Stimulated activated CD4-positive, alpha-beta T cell treated with anti-CD3 and anti-CD28 coated beads, Interleukin-4, amount 100 ng/mL, for 24 hours (primary cell): ENCODE data around the gene ECT2.
"Not testable (repeated sequence)": the region's sequence is repeated elsewhere in the genome, so short reads cannot be mapped to it uniquely, and the experiment has no call there.

Source experiments
- DNase-seq: peaks from one replicate; pipeline ENCODE4 v3.0.0-alpha.2; 2020

ECT2 gene

GRCh38 chr3:172739462-172739861, 11.1 kb upstream of the ECT2 start:
- DNase-seq: no peak

DNA sequence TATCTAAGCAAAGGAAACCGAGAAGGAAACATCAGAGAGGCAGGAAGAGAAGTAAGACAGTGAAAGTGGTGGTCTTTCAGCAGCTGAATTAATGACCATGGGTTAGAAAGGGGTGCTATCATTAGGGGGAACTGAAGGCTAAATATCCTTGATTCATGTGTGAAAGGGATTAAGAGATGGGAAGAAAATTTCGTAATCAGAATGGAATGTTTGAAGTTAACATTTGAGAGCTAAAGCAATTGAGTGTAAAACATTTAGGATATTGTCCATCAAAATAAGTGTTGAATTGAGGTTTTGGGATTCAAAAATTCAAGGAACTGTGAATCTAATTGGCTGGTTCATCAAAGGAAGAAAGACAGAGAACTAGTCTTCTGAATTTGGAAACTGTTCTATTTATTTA, 4.1 kb upstream of the ECT2 start:
- no peak for DNase-seq

- no peak for DNase-seq
Observed at GRCh38 chr3:172749230-172749965, 1.1 kb upstream of the ECT2 start.

- no peak for DNase-seq
Observed at GRCh38 chr3:172750069-172750367, 508 bp upstream of the ECT2 start.

GRCh38 chr3:172751175-172751704, 714 bp downstream of the ECT2 start:
- DNase-seq: no peak

DNA sequence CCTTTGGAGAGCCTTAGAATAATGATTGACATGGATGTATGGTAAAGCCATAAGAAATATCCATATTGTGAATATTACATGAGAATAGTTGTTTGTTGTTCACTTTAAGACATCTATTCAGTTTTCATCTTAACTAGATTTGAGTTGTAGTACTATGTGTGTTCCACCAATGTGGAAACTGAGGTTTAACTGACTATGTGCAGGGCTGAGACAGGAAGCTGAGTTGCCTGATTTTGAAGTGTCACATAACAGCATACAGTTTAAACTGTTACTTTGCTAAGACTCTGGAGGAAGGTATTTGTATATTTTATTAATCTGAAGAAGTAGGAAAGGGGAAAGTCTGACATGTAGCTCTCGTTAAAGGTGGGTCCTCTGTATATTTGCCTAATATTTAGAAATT, 2.1 kb downstream of the ECT2 start:
- DNase-seq: no peak

GRCh38 chr3:172753125-172753524, 2.6 kb downstream of the ECT2 start:
- no peak for DNase-seq

GRCh38 chr3:172760416-172760815, 9.9 kb downstream of the ECT2 start:
- not testable (repeated sequence) for DNase-seq

DNA sequence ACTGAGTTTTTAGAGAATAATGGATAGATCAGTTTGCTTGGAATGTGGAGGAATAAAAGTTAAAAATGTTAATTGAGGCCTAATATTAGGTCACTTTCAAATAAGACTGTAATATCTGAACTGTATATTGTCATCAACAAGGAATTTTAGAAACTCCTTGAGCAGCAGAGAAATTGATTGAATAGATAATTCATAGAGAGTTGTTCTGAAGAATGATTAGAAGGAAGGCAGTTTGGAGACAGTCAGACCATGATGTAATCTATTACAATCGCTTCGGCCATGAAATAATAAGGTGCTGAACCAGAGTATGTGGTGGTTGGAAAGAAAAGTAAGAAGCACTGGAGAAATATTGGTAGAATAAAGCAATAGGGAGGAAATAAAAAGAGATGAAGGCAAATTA, 15.7 kb downstream of the ECT2 start:
- no peak for DNase-seq

GRCh38 chr3:172766718-172767405, 16.3 kb downstream of the ECT2 start:
- no peak for DNase-seq

DNA sequence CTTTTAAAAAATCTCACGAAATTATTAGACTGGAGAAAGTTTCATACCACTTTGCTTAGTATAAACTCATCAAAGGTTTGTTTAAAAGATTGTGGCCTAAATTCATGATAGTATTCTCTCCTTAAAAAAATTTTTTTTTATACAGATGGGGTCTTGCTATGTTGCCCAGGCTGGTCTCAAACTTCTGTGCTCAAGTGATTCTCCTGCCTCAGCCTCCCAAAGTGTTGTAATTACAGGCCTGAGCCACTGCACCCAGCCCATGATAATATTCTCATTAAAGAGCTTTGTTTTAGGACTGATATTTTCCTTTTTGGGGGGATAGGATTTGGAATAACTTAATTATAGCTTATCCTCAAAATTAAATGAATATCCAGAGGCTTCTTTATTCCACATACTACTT, 19.9 kb downstream of the ECT2 start:
- DNase-seq: no peak

GRCh38 chr3:172771672-172772071, 21.1 kb downstream of the ECT2 start:
- DNase-seq: no peak

GRCh38 chr3:172776049-172776717, 25.7 kb downstream of the ECT2 start:
- no peak for DNase-seq

DNA sequence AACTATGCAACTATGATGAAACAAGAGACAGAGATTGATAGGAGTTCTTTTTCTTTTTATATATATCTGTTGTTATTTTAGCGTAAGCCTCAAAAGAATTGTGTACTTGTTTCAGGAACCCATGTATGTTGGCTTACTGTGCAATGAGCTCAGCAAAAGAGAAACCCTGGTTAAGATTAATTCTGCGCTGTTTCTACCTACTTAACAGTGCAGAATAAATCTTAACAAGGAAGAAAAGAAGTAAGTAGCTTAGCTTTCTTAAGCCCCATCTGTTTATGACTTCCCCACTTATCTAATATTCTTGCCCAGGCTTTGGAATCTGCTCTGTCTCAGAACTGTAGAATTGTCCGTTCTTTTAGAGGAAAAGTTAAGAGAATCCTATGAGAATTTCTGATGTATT, 27.4 kb downstream of the ECT2 start:
- no peak for DNase-seq

GRCh38 chr3:172782235-172782634, 31.7 kb downstream of the ECT2 start:
- no peak for DNase-seq

DNA sequence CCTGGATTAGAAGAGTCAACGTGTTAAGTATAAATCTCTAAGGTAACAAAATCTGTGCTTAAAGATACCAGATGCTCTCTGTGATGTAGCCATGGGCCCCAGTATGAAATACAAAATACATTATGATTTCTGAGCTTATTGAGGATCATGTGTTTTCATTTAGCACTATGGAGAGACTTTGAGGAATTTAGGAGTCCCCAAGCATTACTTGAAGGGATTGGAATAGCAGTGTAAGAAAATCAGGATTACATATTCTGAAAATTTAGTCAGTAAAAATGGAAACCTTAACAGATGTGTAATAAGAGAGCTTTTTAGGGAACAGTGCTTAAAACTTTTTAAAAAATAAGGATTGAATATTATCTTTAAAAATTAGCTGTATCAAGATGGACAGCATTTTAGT, 35.5 kb downstream of the ECT2 start:
- no peak for DNase-seq

DNA sequence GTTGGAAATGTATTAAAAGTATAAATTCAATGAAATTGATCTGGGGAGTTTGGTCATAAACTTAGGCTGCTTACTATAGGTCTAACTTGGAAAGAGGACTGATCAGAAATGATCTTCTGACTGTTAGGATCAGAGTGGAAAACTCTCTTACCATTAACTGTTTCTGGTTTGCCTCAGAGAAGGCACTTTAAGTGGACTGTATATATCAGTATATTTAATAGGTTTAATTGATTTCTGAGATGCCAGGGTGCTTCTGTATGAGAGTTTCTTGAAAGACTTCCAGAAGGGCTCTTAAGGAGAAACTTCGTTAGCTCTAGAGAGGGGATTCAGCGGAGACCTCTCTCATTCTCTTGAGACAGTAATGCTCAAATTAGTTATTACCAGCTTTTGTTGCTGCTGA, 36.5 kb downstream of the ECT2 start:
- no peak for DNase-seq

DNA sequence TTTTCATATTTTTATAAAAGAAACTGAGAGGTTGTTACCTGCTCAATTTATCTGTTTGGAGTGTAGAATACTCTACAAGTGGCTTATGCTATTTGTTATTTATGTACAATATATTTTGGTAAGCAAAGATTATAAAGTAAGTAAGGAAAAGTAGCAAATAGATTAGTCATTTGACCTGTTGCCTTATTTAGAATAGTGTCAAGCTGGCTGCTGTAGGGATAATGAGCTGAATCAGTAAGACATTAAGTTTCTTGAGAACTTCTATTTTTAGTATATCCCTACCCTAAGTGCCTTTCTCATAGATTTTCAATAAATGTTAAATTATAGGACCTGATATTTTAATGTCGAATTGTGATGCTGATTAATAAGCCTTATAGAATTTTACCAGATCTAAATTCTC, 37.2 kb downstream of the ECT2 start:
- DNase-seq: no peak

DNA sequence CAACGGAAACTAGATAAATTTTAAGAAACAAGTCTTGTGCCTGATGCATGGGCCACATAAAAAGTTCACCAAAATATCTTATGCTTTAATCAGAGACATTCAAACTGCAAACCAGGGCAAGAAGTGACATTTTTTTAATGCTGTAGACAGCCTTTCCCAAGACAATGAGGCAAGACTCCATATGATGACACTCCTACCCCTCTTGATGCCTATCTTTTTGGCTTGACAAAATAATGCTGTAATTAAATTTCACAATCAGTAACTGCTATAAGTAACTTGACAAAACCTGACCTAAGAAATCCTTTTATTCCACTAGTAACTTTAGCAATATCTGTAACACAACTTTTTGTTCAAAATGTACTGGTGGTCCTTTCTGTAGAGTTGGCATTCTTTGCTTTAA, 48.7 kb downstream of the ECT2 start:
- DNase-seq: no peak

DNA sequence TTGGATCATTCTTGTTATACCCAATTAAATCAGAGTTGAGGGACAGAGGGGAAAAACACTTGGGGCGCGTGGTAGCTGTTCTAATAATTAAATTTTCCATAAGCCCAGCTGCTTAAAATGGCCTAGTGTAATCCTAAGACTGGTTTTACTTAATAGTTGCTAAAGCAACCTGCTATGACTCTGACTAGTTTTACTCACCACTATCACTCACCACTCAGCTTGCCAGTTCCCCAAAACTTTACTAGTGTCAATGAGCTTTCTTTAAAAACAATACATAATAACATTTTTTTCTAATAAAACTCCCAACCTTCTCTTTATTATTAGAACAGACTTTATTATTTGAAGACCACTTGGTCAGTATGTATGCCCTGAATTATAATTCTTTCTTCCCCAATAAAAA, 49.6 kb downstream of the ECT2 start:
- no peak for DNase-seq

- no peak for DNase-seq
Observed at GRCh38 chr3:172803489-172803888, 53.0 kb downstream of the ECT2 start.

- DNase-seq: no peak
Observed at GRCh38 chr3:172804323-172804722, 53.8 kb downstream of the ECT2 start.

GRCh38 chr3:172808969-172809546, 58.5 kb downstream of the ECT2 start:
- no peak for DNase-seq

GRCh38 chr3:172811099-172811498, 60.6 kb downstream of the ECT2 start:
- DNase-seq: no peak
